Measurements from ENCODE around the gene SIGLEC10. TPM values are rescaled to one million over a fixed set of nuclear protein-coding genes. Genes with fewer than 3 reads are reported as not detected.
A peak's percentile ranks its signal among the peaks of the same experiment; 100 is the strongest.

The SIGLEC10 gene
- total and polyA plus RNA-seq, 9 of the 15 experiments (the other 6 are each of a cell fraction or from before 2014, with no cell fraction given) = 0.10 to 1.8 (median 0.82) TPM

DNA sequence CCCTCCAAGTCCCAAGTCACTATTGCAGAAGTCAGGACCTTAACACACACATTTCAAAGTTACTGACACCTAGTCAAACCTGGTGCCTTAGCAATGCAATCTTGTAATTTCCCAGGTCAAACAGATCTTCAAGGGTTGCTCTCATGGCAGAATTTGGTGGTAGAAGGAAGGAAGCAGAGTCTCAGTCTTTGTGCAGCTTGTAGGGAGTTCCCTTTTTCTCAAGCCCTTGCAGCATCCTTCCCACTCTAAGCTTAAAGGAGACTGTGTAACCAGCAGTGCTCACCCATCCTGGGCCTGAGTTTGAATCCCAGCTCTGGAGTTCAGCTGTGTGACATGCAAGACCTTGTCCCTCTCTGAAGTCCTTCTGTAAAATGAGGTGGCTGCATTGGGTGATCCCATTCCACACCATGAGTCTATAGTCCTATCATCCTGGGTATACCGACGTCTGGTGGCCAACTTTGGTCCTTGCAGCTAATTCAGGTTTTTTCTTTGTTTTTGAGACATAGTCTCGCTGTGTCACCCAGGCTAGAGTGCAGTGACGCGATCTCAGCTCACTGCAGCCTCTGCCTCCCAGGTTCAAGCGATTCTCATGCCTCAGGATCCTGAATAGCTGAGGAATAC is 9.8 kb downstream of the SIGLEC10 start (continued):
- TF ChIP-seq, protein P1, sequence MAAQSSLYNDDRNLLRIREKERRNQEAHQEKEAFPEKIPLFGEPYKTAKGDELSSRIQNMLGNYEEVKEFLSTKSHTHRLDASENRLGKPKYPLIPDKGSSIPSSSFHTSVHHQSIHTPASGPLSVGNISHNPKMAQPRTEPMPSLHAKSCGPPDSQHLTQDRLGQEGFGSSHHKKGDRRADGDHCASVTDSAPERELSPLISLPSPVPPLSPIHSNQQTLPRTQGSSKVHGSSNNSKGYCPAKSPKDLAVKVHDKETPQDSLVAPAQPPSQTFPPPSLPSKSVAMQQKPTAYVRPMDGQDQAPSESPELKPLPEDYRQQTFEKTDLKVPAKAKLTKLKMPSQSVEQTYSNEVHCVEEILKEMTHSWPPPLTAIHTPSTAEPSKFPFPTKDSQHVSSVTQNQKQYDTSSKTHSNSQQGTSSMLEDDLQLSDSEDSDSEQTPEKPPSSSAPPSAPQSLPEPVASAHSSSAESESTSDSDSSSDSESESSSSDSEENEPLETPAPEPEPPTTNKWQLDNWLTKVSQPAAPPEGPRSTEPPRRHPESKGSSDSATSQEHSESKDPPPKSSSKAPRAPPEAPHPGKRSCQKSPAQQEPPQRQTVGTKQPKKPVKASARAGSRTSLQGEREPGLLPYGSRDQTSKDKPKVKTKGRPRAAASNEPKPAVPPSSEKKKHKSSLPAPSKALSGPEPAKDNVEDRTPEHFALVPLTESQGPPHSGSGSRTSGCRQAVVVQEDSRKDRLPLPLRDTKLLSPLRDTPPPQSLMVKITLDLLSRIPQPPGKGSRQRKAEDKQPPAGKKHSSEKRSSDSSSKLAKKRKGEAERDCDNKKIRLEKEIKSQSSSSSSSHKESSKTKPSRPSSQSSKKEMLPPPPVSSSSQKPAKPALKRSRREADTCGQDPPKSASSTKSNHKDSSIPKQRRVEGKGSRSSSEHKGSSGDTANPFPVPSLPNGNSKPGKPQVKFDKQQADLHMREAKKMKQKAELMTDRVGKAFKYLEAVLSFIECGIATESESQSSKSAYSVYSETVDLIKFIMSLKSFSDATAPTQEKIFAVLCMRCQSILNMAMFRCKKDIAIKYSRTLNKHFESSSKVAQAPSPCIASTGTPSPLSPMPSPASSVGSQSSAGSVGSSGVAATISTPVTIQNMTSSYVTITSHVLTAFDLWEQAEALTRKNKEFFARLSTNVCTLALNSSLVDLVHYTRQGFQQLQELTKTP (IDR thresholded peaks at IDR 0.05; ENCODE audit: low read depth in 1 of 2, partially characterized antibody in 2 of 2) = peak in 1 of 2 experiments; percentile 41
- TF ChIP-seq BRD4 (IDR thresholded peaks at IDR 0.05) = no peak
- TF ChIP-seq, protein P2, sequence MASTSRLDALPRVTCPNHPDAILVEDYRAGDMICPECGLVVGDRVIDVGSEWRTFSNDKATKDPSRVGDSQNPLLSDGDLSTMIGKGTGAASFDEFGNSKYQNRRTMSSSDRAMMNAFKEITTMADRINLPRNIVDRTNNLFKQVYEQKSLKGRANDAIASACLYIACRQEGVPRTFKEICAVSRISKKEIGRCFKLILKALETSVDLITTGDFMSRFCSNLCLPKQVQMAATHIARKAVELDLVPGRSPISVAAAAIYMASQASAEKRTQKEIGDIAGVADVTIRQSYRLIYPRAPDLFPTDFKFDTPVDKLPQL (IDR thresholded peaks at IDR 0.05; ENCODE audit: extremely low read depth, insufficient read length) = no peak
- 0 out of 2 replicates have a peak, but pooled peaks have one; percentile 18 for TF ChIP-seq RB1 (IDR thresholded peaks at IDR 0.05; ENCODE audit: low read depth)
- no peak for TF ChIP-seq ZNF217 (CRISPR knock-in tag; IDR thresholded peaks at IDR 0.05)
- no peak for TF ChIP-seq XRCC3 (IDR thresholded peaks at IDR 0.05)
- no peak for TF ChIP-seq ZNF311 (CRISPR knock-in tag; IDR thresholded peaks at IDR 0.05)
- no peak for TF ChIP-seq ZFP1 (CRISPR knock-in tag; IDR thresholded peaks at IDR 0.05)
- TF ChIP-seq ILK (tag; IDR thresholded peaks at IDR 0.05; ENCODE audit: borderline replicate concordance, low read depth) = no peak
- TF ChIP-seq SRF (CRISPR knock-in tag; IDR thresholded peaks at IDR 0.05) = no peak
- TF ChIP-seq, protein P3, sequence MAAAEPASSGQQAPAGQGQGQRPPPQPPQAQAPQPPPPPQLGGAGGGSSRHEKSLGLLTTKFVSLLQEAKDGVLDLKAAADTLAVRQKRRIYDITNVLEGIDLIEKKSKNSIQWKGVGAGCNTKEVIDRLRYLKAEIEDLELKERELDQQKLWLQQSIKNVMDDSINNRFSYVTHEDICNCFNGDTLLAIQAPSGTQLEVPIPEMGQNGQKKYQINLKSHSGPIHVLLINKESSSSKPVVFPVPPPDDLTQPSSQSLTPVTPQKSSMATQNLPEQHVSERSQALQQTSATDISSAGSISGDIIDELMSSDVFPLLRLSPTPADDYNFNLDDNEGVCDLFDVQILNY (CRISPR knock-in tag; IDR thresholded peaks at IDR 0.05) = no peak
- no peak for TF ChIP-seq PCBP2 (IDR thresholded peaks at IDR 0.05; ENCODE audit: low read depth, low read length, poor library complexity, severe bottlenecking)
- TF ChIP-seq, protein P4, sequence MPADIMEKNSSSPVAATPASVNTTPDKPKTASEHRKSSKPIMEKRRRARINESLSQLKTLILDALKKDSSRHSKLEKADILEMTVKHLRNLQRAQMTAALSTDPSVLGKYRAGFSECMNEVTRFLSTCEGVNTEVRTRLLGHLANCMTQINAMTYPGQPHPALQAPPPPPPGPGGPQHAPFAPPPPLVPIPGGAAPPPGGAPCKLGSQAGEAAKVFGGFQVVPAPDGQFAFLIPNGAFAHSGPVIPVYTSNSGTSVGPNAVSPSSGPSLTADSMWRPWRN (IDR thresholded peaks at IDR 0.05; ENCODE audit: low read depth) = no peak
- TF ChIP-seq TEAD1 (CRISPR knock-in tag; IDR thresholded peaks at IDR 0.05) = no peak
- TF ChIP-seq ZFP30 (CRISPR knock-in tag; IDR thresholded peaks at IDR 0.05; ENCODE audit: borderline replicate concordance) = no peak
- TF ChIP-seq, protein P5, sequence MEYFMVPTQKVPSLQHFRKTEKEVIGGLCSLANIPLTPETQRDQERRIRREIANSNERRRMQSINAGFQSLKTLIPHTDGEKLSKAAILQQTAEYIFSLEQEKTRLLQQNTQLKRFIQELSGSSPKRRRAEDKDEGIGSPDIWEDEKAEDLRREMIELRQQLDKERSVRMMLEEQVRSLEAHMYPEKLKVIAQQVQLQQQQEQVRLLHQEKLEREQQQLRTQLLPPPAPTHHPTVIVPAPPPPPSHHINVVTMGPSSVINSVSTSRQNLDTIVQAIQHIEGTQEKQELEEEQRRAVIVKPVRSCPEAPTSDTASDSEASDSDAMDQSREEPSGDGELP (CRISPR knock-in tag; IDR thresholded peaks at IDR 0.05; ENCODE audit: borderline replicate concordance) = no peak
- no peak for TF ChIP-seq KDM4B (IDR thresholded peaks at IDR 0.05; ENCODE audit: borderline replicate concordance in 2 of 2, low read depth in 1 of 2)
- TF ChIP-seq MCM3 (IDR thresholded peaks at IDR 0.05) = no peak

Measured in K562 (cell line).